ENCODE results near the gene RAP2A.

DNA sequence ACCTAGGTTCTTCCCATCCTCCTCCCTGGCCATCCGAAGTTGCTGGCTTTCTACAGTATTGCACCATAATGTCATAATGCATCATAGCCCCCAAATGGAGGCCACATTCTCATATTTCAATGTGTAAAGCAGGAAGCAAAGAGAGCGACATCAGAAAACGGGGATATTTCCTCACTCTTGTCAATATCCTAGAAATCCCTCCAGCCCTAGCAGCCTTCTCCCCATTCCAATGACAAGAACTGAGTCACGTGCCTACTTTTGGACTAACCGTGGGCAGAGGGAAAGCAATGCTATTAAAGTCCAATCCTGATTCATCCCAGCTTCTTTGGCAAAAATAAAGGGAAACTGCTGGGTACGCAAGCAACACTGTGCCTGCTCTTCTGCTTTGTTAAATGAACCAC lies 4.3 kb upstream of the RAP2A start:
- TF ChIP-seq, protein P1, sequence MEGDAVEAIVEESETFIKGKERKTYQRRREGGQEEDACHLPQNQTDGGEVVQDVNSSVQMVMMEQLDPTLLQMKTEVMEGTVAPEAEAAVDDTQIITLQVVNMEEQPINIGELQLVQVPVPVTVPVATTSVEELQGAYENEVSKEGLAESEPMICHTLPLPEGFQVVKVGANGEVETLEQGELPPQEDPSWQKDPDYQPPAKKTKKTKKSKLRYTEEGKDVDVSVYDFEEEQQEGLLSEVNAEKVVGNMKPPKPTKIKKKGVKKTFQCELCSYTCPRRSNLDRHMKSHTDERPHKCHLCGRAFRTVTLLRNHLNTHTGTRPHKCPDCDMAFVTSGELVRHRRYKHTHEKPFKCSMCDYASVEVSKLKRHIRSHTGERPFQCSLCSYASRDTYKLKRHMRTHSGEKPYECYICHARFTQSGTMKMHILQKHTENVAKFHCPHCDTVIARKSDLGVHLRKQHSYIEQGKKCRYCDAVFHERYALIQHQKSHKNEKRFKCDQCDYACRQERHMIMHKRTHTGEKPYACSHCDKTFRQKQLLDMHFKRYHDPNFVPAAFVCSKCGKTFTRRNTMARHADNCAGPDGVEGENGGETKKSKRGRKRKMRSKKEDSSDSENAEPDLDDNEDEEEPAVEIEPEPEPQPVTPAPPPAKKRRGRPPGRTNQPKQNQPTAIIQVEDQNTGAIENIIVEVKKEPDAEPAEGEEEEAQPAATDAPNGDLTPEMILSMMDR (IDR thresholded peaks at IDR 0.05): no peak
- TF ChIP-seq POLR2A (IDR thresholded peaks at IDR 0.05): no peak
